OCI-LY1 (cell line): Measurements from ENCODE around the gene SPATS2L.

Experiments used
- H2AFZ ChIP-seq: fragments of 200-600 bp; sonication (generic), shearing (Covaris generic); 2 replicates; pipeline ENCODE4 v1.6.0; 2014; ENCODE audit warnings: antibody characterized with exemption, mild to moderate bottlenecking, low read length
- H3F3A ChIP-seq: fragments of 200-600 bp; sonication (generic), shearing (Covaris generic); 2 replicates; pipeline ENCODE4 v1.6.0; 2014; ENCODE audit warnings: mild to moderate bottlenecking, antibody characterized with exemption, low read length, moderate library complexity; ENCODE audit not compliant: insufficient read depth
- H3K27ac ChIP-seq: fragments of 200-600 bp; sonication (generic); 2 replicates; pipeline ENCODE4 v1.5.1; 2014; ENCODE audit warnings: low read length, mixed run types, mild to moderate bottlenecking, low read depth; ENCODE audit not compliant: poor library complexity, severe bottlenecking
- H3K27me3 ChIP-seq: fragments of 200-600 bp; sonication (generic); 2 replicates; pipeline ENCODE4 v1.6.0; 2014; ENCODE audit warnings: antibody characterized with exemption, mild to moderate bottlenecking, low read length, moderate library complexity; ENCODE audit not compliant: insufficient read depth
- H3K36me3 ChIP-seq: fragments of 200-600 bp; sonication (generic); 2 replicates; pipeline ENCODE4 v1.6.1; 2014; ENCODE audit warnings: mild to moderate bottlenecking, antibody characterized with exemption, low read length, moderate library complexity, mixed read lengths; ENCODE audit not compliant: insufficient read depth
- H3K4me1 ChIP-seq: fragments of 200-600 bp; sonication (generic); 2 replicates; pipeline ENCODE4 v1.5.1; 2014; ENCODE audit warnings: mild to moderate bottlenecking, low read length, moderate library complexity; ENCODE audit not compliant: insufficient read depth, severe bottlenecking
- H3K4me2 ChIP-seq: fragments of 200-600 bp; sonication (generic), shearing (Covaris generic); 2 replicates; pipeline ENCODE4 v1.6.1; 2014; ENCODE audit warnings: low read length
- H3K4me3 ChIP-seq: fragments of 200-600 bp; sonication (generic); 2 replicates; pipeline ENCODE4 v1.5.1; 2014; ENCODE audit warnings: low read length, low read depth, mild to moderate bottlenecking, mixed read lengths; ENCODE audit not compliant: poor library complexity, severe bottlenecking
- H3K79me2 ChIP-seq: fragments of 200-600 bp; shearing (Covaris generic); 2 replicates; pipeline ENCODE4 v1.6.1; 2016; ENCODE audit warnings: mixed run types, low read length, mixed read lengths; ENCODE audit not compliant: insufficient read depth
- H3K9ac ChIP-seq: fragments of 200-600 bp; sonication (generic), shearing (Covaris generic); 2 replicates; pipeline ENCODE4 v1.6.1; 2014; ENCODE audit warnings: mild to moderate bottlenecking, low read length, mixed read lengths
- H3K9me2 ChIP-seq: fragments of 200-600 bp; sonication (generic), shearing (Covaris generic); 2 replicates; pipeline ENCODE4 v1.6.1; 2014; ENCODE audit warnings: low read depth, mild to moderate bottlenecking, low read length, mixed read lengths
- H3K9me3 ChIP-seq: fragments of 200-600 bp; shearing (Covaris generic); 2 replicates; pipeline ENCODE4 v1.6.1; 2014; ENCODE audit warnings: low read length, mixed read lengths
- H4K20me1 ChIP-seq: fragments of 200-600 bp; sonication (generic), shearing (Covaris generic); 2 replicates; pipeline ENCODE4 v1.6.0; 2016; ENCODE audit warnings: mild to moderate bottlenecking, low read length; ENCODE audit not compliant: insufficient read depth
- CTCF ChIP-seq: fragments of 200-600 bp; sonication (generic), shearing (Covaris generic); IDR thresholded peaks from 2 replicates; pipeline ENCODE4 v1.5.1; 2017; ENCODE audit warnings: mild to moderate bottlenecking, antibody characterized with exemption, low read length, moderate library complexity, mixed read lengths
- EZH2 ChIP-seq: fragments of 200-600 bp; sonication (generic), shearing (Covaris generic); IDR thresholded peaks from 2 replicates; pipeline ENCODE4 v1.8.0; 2017; ENCODE audit warnings: borderline replicate concordance, mixed run types, mild to moderate bottlenecking, antibody characterized with exemption, low read length, moderate library complexity, mixed read lengths

Gene SPATS2L

GRCh38 chr2:200363279-200363678, 56.8 kb downstream of the SPATS2L start:
- H3K4me2 ChIP-seq, result no peak overlapping the region
- no peak overlapping the region for H3K4me3 ChIP-seq
- H3K36me3 ChIP-seq, result no peaks in the 10 kb centered on the region
- no peaks in the 10 kb centered on the region for H4K20me1 ChIP-seq
- no peak for TF ChIP-seq CTCF
- TF ChIP-seq EZH2, result no peak
- no peaks in the 10 kb centered on the region for H3F3A ChIP-seq
- H3K9ac ChIP-seq, result no peak overlapping the region
- no peak overlapping the region for H2AFZ ChIP-seq
- no peaks in the 10 kb centered on the region for H3K9me3 ChIP-seq
- no peaks in the 10 kb centered on the region; the same call in 1 of the 2 replicates for H3K27me3 ChIP-seq
- H3K4me1 ChIP-seq, result no peaks in the 10 kb centered on the region
- H3K79me2 ChIP-seq, result no peaks in the 10 kb centered on the region
- no peaks in the 10 kb centered on the region for H3K9me2 ChIP-seq
- no peak overlapping the region for H3K27ac ChIP-seq

GRCh38 chr2:200364142-200364541, 57.6 kb downstream of the SPATS2L start:
- TF ChIP-seq CTCF (no peak), EZH2 (no peak)
- H3K4me3 ChIP-seq, result no peak overlapping the region
- H3K27ac ChIP-seq, result no peak overlapping the region
- H3K4me2 ChIP-seq, result no peak overlapping the region
- no peaks in the 10 kb centered on the region for H3F3A ChIP-seq
- no peaks in the 10 kb centered on the region for H3K36me3 ChIP-seq
- H3K9ac ChIP-seq, result no peak overlapping the region
- no peaks in the 10 kb centered on the region for H3K9me2 ChIP-seq
- no peak overlapping the region for H2AFZ ChIP-seq
- H4K20me1 ChIP-seq, result no peaks in the 10 kb centered on the region
- H3K27me3 ChIP-seq, result no peaks in the 10 kb centered on the region; the same call in 1 of the 2 replicates
- no peaks in the 10 kb centered on the region for H3K79me2 ChIP-seq
- no peaks in the 10 kb centered on the region for H3K9me3 ChIP-seq
- no peaks in the 10 kb centered on the region for H3K4me1 ChIP-seq

- H3K79me2 ChIP-seq, result no peaks in the 10 kb centered on the region
- TF ChIP-seq CTCF, result no peak
- no peak for TF ChIP-seq EZH2
- H3K9me3 ChIP-seq, result no peaks in the 10 kb centered on the region
Observed at GRCh38 chr2:200364620-200365019, 58.1 kb downstream of the SPATS2L start.

More at GRCh38 chr2:200364620-200365019, 58.1 kb downstream of the SPATS2L start:
- Histone ChIP-seq H3K36me3 (no peaks in the 10 kb centered on the region), H3K27me3 (no peaks in the 10 kb centered on the region; the same call in 1 of the 2 replicates), H2AFZ (no peak overlapping the region), H4K20me1 (no peaks in the 10 kb centered on the region), H3K9me2 (no peaks in the 10 kb centered on the region), H3K9ac (no peak overlapping the region), H3F3A (no peaks in the 10 kb centered on the region), H3K4me3 (no peak overlapping the region), H3K4me1 (no peaks in the 10 kb centered on the region), H3K27ac (no peak overlapping the region), H3K4me2 (no peak overlapping the region)
